Liver (tissue), 9 donors: ENCODE data around the gene ITGA11. TPM values are rescaled to one million over a fixed set of nuclear protein-coding genes. Genes with fewer than 3 reads are reported as not detected.

ENCODE experiments used
- DNase-seq: peaks from one replicate; pipeline ENCODE4 v3.0.0-alpha.2; 2017; ENCODE audit warnings: low spot score
- H3K27ac ChIP-seq, 2 donors: one replicate each; pipeline ENCODE4 v1.7.0; 2013; ENCODE audit warnings: inconsistent platforms in 2 of 2, low read length in 2 of 2, control low read depth in 1 of 2, low read depth in 1 of 2, mild to moderate bottlenecking in 1 of 2
- H3K27me3 ChIP-seq, 4 donors: one replicate each; pipeline versions ENCODE4 v1.6.1 to v1.7.0; 2013; ENCODE audit warnings: low read length in 3 of 4, inconsistent platforms in 1 of 4, mild to moderate bottlenecking in 1 of 4, moderate library complexity in 1 of 4; ENCODE audit not compliant: control insufficient read depth in 4 of 4, insufficient read depth in 4 of 4
- H3K36me3 ChIP-seq, 4 donors: one replicate each; pipeline versions ENCODE4 v1.6.1 to v1.7.0; 2013; ENCODE audit warnings: low read length in 3 of 4, mild to moderate bottlenecking in 3 of 4, low read depth in 1 of 4, moderate library complexity in 1 of 4; ENCODE audit not compliant: control insufficient read depth in 4 of 4, insufficient read depth in 3 of 4
- H3K4me1 ChIP-seq, 4 donors: one replicate each; pipeline versions ENCODE4 v1.6.1 to v1.7.0; 2013; ENCODE audit warnings: low read length in 3 of 4, mild to moderate bottlenecking in 3 of 4, moderate library complexity in 1 of 4; ENCODE audit not compliant: control insufficient read depth in 4 of 4, insufficient read depth in 4 of 4
- H3K4me3 ChIP-seq, 3 donors: one replicate each; pipeline versions ENCODE4 v1.6.1 to v1.7.0; 2013; ENCODE audit warnings: low read length in 3 of 3, control low read depth in 1 of 3, low read depth in 1 of 3, mild to moderate bottlenecking in 1 of 3
- H3K9ac ChIP-seq, 2 donors: one replicate each; pipeline ENCODE4 v1.7.0; 2013; ENCODE audit warnings: low read length in 2 of 2, mild to moderate bottlenecking in 2 of 2, moderate library complexity in 2 of 2, control low read depth in 1 of 2, low read depth in 1 of 2
- H3K9me3 ChIP-seq, 4 donors: one replicate each; pipeline versions ENCODE4 v1.6.1 to v1.7.0; 2013; ENCODE audit warnings: low read length in 3 of 4; ENCODE audit not compliant: control insufficient read depth in 4 of 4
- ATF3 ChIP-seq: IDR thresholded peaks from 2 replicates; pipeline ENCODE4 v1.6.1; 2016; ENCODE audit warnings: antibody characterized with exemption
- CTCF ChIP-seq: fragments of 150-350 bp; IDR thresholded peaks from 2 replicates; pipeline ENCODE4 v1.5.1; 2017; ENCODE audit warnings: improper control_type of control experiment, low read depth, low read length; ENCODE audit not compliant: missing input control
- EGR1 ChIP-seq, 2 donors: IDR thresholded peaks; 2 replicates each; pipeline ENCODE4 v1.6.1; 2016 to 2018; ENCODE audit warnings: antibody characterized with exemption in 2 of 2, low read depth in 2 of 2
- FOXA1 ChIP-seq: IDR thresholded peaks from 2 replicates; pipeline ENCODE4 v1.6.1; 2016; ENCODE audit warnings: antibody characterized with exemption
- FOXA2 ChIP-seq: IDR thresholded peaks from 2 replicates; pipeline ENCODE4 v1.6.1; 2016; ENCODE audit warnings: antibody characterized with exemption
- GABPA ChIP-seq, 2 donors: IDR thresholded peaks in 1 of 2; conservative IDR thresholded peaks in 1 of 2; 2 replicates each; pipeline ENCODE4 v1.6.1; 2016; ENCODE audit warnings: antibody characterized with exemption in 2 of 2, mild to moderate bottlenecking in 1 of 2, moderate library complexity in 1 of 2
- HNF4A ChIP-seq, 2 donors: conservative IDR thresholded peaks; 2 replicates each; pipeline ENCODE4 v1.6.1; 2016; ENCODE audit warnings: antibody characterized with exemption in 2 of 2, mild to moderate bottlenecking in 2 of 2
- HNF4G ChIP-seq: IDR thresholded peaks from 2 replicates; pipeline ENCODE4 v1.6.1; 2016; ENCODE audit warnings: antibody characterized with exemption
- JUND ChIP-seq, 2 donors: IDR thresholded peaks; 2 replicates each; pipeline ENCODE4 v1.6.1; 2016; ENCODE audit warnings: antibody characterized with exemption in 2 of 2
- MAX ChIP-seq: IDR thresholded peaks from 2 replicates; pipeline ENCODE4 v1.6.1; 2016; ENCODE audit warnings: antibody characterized with exemption
- NR2F2 ChIP-seq: IDR thresholded peaks from 2 replicates; pipeline ENCODE4 v1.6.1; 2016; ENCODE audit warnings: antibody characterized with exemption
- RAD21 ChIP-seq, 2 donors: IDR thresholded peaks; 2 replicates each; pipeline ENCODE4 v1.6.1; 2016; ENCODE audit warnings: antibody characterized with exemption in 2 of 2, mild to moderate bottlenecking in 2 of 2
- REST ChIP-seq: IDR thresholded peaks from 2 replicates; pipeline ENCODE4 v1.6.1; 2016; ENCODE audit warnings: antibody characterized with exemption, mild to moderate bottlenecking
- RXRA ChIP-seq, 2 donors: IDR thresholded peaks; 2 replicates each; pipeline ENCODE4 v1.6.1; 2017 to 2018; ENCODE audit warnings: antibody characterized with exemption in 2 of 2, mild to moderate bottlenecking in 1 of 2
- SP1 ChIP-seq: IDR thresholded peaks from 2 replicates; pipeline ENCODE4 v1.6.1; 2018; ENCODE audit warnings: antibody characterized with exemption, mild to moderate bottlenecking
- TAF1 ChIP-seq: conservative IDR thresholded peaks from 2 replicates; pipeline ENCODE4 v1.6.1; 2016; ENCODE audit warnings: antibody characterized with exemption, mild to moderate bottlenecking
- YY1 ChIP-seq: IDR thresholded peaks from 2 replicates; pipeline ENCODE4 v1.6.1; 2016; ENCODE audit warnings: antibody characterized with exemption, mild to moderate bottlenecking
- ZBTB33 ChIP-seq: IDR thresholded peaks from 2 replicates; pipeline ENCODE4 v1.6.1; 2016; ENCODE audit warnings: antibody characterized with exemption
- WGBS: extraction: QIAGEN DNeasy Blood & Tissue Kit; methylation state at CpG from one replicate; pipeline ENCODE4 v1.1.7; 2013; 5-methylcytosine and 5-hydroxymethylcytosine counted together
- polyA plus RNA-seq, 2 donors: library from polyadenylated mRNA; stranded (reverse) in 1 of 2; unstranded in 1 of 2; fragments of 200-250 nt in 1 of 2; fragments of >200 nt in 1 of 2; fragmentation: Nextera tagmentation in 1 of 2; extraction: Ambion mirVana in 1 of 2; gene quantifications; one replicate each; pipeline versions ENCODE4 v1.2.1 to v1.2.3, GENCODE V29; 2013 to 2015
- total RNA-seq, 2 donors: library from RNA; depleted of rRNA; stranded (reverse); fragments of >200 nt; gene quantifications; one replicate each; pipeline ENCODE4 v1.2.3, GENCODE V29; 2014
- donor health status: healthy.
- donor health status: healthy.
- donor health status: healthy.
- donor health status: healthy.
- donor health status: healthy.

ITGA11 gene
- total and polyA plus RNA-seq, 4 donors, result 0.32 to 1.0 (median 0.67) TPM

- H3K4me1 ChIP-seq, result peaks cover 13 to 59% (median 51%) of the 10 kb centered on the region in 4 donors
- no peaks in the 10 kb centered on the region for H3K36me3 ChIP-seq
- H3K9ac ChIP-seq, result peak overlapping the region; percentile 82 to 95
- TF ChIP-seq FOXA1 (no peak), YY1 (peak; percentile 54), FOXA2 (no peak)
- no peak for DNase-seq
- peak overlapping the region; percentile 98 for H3K27ac ChIP-seq
- H3K27me3 ChIP-seq, result no peaks in the 10 kb centered on the region
- H3K4me3 ChIP-seq, result peak overlapping the region; percentile 89 to 93 (median 92)
- under 1% methylated on average over 25 of the region's 25 CpGs for WGBS
- no peaks in the 10 kb centered on the region for H3K9me3 ChIP-seq
These were observed 154.8 kb downstream of the ITGA11 start for GRCh38 chr15:68277131-68277602.

GRCh38 chr15:68276668-68277067 lies 155.3 kb downstream of the ITGA11 start:
- no peak for DNase-seq
- H3K4me1 ChIP-seq, result peaks cover 13 to 58% (median 49%) of the 10 kb centered on the region in 4 donors
- WGBS, result 66% methylated on average over 3 of the region's 3 CpGs

GRCh38 chr15:68275165-68275746 lies 156.7 kb downstream of the ITGA11 start:
- WGBS, result 45% methylated on average over 3 of the region's 3 CpGs
- DNase-seq, result no peak

More at GRCh38 chr15:68276668-68277067, 155.3 kb downstream of the ITGA11 start:
- TF ChIP-seq HNF4G (no peak), SP1 (no peak), GABPA (IDR thresholded peaks at IDR 0.05 in 1 of 2, conservative IDR thresholded peaks at IDR 0.05 in 1 of 2) (no peak), RXRA (IDR thresholded peaks at IDR 0.05) (no peak), FOXA2 (no peak), HNF4A (conservative IDR thresholded peaks at IDR 0.05) (no peak), NR2F2 (no peak), TAF1 (no peak), YY1 (no peak)
- H3K9me3 ChIP-seq, result no peaks in the 10 kb centered on the region
- no peaks in the 10 kb centered on the region for H3K36me3 ChIP-seq
- H3K9ac ChIP-seq, result peak overlapping the region; percentile 82 to 95
- H3K27me3 ChIP-seq, result no peaks in the 10 kb centered on the region
- peak overlapping the region; percentile 89 to 93 (median 92) for H3K4me3 ChIP-seq
- peak overlapping the region; percentile 98 for H3K27ac ChIP-seq

More at GRCh38 chr15:68275165-68275746, 156.7 kb downstream of the ITGA11 start:
- H3K9ac ChIP-seq, result no peak overlapping the region
- peaks cover 13 to 49% (median 38%) of the 10 kb centered on the region in 4 donors for H3K4me1 ChIP-seq
- peak overlapping the region; percentile 88 to 98 for H3K27ac ChIP-seq
- H3K9me3 ChIP-seq, result no peaks in the 10 kb centered on the region
- H3K36me3 ChIP-seq, result no peaks in the 10 kb centered on the region
- H3K4me3 ChIP-seq, result no peak overlapping the region
- peak; percentile 94 for TF ChIP-seq FOXA1
- TF ChIP-seq NR2F2, result no peak
- TF ChIP-seq GABPA (IDR thresholded peaks at IDR 0.05 in 1 of 2, conservative IDR thresholded peaks at IDR 0.05 in 1 of 2), result peak in 1 of 2 donors; percentile 68
- TF ChIP-seq CTCF, result no peak
- TF ChIP-seq REST, result peak; percentile 61
- no peak for TF ChIP-seq ATF3
- TF ChIP-seq YY1, result peak; percentile 73
- TF ChIP-seq HNF4G, result no peak
- TF ChIP-seq RAD21 (IDR thresholded peaks at IDR 0.05), result peak; percentile 25 to 37
- peak in 1 of 2 donors; percentile 79 for TF ChIP-seq EGR1 (IDR thresholded peaks at IDR 0.05; ENCODE audit: low read depth in 2 of 2)
- TF ChIP-seq SP1, result peak; percentile 88
- peak; percentile 97 for TF ChIP-seq FOXA2
- TF ChIP-seq TAF1, result no peak
- peak; percentile 77 to 81 for TF ChIP-seq HNF4A (conservative IDR thresholded peaks at IDR 0.05)
- TF ChIP-seq ZBTB33, result peak; percentile 66
- peak; percentile 62 to 81 for TF ChIP-seq RXRA (IDR thresholded peaks at IDR 0.05)
- TF ChIP-seq MAX, result peak; percentile 90
- peak in 1 of 2 donors; percentile 62 for TF ChIP-seq JUND (IDR thresholded peaks at IDR 0.05)
- H3K27me3 ChIP-seq, result no peaks in the 10 kb centered on the region
